ENCODE data around the gene PHF5A. TPM values are rescaled to one million over a fixed set of nuclear protein-coding genes. Genes with fewer than 3 reads are reported as not detected.

The PHF5A gene
- total RNA-seq, 1 donor from 2014 or later = 61.1 TPM

DNA sequence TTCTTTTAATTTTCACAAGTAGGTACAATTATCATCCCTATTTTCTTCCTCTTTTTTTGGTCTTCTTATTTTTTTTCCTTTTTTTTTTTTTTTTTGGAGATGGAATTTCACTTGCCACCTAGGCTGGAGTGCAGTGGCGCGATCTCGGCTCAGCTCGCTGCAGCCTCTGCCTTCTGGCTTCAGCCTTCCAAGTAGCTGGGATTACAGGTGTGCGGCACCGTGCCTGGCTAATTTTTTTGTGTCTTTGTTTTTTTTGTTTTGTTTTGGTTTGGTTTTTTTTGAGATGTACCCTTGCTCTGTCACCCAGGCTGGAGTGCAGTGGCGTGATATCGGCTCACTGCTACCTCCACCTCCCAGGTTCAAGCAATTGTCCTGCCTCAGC is 38.5 kb downstream of the PHF5A start:
- no peak for DNase-seq (ENCODE audit: low read depth)
- TF ChIP-seq, protein P1, sequence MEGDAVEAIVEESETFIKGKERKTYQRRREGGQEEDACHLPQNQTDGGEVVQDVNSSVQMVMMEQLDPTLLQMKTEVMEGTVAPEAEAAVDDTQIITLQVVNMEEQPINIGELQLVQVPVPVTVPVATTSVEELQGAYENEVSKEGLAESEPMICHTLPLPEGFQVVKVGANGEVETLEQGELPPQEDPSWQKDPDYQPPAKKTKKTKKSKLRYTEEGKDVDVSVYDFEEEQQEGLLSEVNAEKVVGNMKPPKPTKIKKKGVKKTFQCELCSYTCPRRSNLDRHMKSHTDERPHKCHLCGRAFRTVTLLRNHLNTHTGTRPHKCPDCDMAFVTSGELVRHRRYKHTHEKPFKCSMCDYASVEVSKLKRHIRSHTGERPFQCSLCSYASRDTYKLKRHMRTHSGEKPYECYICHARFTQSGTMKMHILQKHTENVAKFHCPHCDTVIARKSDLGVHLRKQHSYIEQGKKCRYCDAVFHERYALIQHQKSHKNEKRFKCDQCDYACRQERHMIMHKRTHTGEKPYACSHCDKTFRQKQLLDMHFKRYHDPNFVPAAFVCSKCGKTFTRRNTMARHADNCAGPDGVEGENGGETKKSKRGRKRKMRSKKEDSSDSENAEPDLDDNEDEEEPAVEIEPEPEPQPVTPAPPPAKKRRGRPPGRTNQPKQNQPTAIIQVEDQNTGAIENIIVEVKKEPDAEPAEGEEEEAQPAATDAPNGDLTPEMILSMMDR (conservative IDR thresholded peaks at IDR 0.05; ENCODE audit: low read depth, low read length) = no peak
- no peak overlapping the region for H3K4me3 ChIP-seq (ENCODE audit: low read depth, low read length)

GRCh38 chr22:41429232-41429950 is 39.1 kb downstream of the PHF5A start:
- TF ChIP-seq, protein P1 (conservative IDR thresholded peaks at IDR 0.05; ENCODE audit: low read depth, low read length) = no peak
- H3K4me3 ChIP-seq (ENCODE audit: low read depth, low read length) = no peak overlapping the region
- DNase-seq (ENCODE audit: low read depth) = no peak

DNA sequence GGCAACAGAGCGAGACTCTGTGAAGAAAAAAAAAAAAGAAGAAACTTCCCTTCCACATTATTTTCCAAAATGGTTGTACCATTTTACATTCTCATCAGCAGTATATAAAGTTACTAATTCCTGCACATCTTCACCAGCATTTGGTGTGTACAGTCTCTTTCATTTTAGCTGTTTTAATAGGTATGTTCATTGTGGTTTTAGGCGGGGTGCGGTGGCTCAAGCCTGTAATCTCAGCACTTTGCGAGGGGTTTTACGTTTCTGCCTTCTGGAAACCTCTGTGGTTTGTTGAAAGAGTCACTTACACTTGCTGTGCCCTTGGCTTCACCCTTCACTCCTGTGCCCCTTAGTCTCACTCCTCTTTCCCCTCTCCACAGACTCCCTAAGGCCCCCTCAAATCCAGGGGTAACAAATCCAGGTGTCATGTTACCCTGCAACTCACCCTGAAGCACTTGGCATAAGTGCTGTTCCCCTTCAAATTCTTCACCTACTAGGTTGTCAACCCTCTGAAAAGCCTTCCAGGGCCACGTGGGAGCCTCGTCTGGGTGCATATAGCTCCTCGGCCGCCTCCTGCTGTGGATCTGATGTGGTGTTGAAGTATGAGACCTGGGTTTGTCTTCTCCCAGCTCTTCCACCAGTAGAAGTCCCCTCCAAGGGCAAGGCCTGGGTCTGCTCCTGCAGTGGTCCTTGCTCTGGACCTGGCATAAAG is 42.7 kb downstream of the PHF5A start:
- no peak overlapping the region for H3K4me3 ChIP-seq (ENCODE audit: low read depth, low read length)
- TF ChIP-seq, protein P1 (conservative IDR thresholded peaks at IDR 0.05; ENCODE audit: low read depth, low read length) = no peak
- DNase-seq (ENCODE audit: low read depth) = no peak

DNA sequence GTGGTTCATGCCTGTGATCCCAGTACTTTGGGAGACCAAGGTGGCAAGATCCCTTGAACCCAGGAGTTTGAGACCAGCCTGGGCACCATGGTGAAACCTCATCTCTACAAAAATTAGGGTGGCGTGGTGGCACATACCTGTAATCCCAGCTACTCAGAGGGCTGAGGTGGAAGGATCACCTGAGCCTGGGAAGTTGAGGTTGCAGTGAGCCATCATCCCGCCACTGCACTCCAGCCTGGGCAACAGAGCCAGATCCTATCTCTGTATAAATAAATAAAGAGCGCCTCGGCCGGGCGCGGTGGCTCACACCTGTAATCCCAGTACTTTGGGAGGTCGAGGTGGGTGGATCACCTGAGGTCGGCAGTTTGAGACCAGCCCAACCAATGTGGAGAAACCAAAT is 49.8 kb downstream of the PHF5A start:
- DNase-seq (ENCODE audit: low read depth) = no peak
- H3K4me3 ChIP-seq (ENCODE audit: low read depth, low read length) = no peak overlapping the region
- TF ChIP-seq, protein P1 (conservative IDR thresholded peaks at IDR 0.05; ENCODE audit: low read depth, low read length) = no peak

DNA sequence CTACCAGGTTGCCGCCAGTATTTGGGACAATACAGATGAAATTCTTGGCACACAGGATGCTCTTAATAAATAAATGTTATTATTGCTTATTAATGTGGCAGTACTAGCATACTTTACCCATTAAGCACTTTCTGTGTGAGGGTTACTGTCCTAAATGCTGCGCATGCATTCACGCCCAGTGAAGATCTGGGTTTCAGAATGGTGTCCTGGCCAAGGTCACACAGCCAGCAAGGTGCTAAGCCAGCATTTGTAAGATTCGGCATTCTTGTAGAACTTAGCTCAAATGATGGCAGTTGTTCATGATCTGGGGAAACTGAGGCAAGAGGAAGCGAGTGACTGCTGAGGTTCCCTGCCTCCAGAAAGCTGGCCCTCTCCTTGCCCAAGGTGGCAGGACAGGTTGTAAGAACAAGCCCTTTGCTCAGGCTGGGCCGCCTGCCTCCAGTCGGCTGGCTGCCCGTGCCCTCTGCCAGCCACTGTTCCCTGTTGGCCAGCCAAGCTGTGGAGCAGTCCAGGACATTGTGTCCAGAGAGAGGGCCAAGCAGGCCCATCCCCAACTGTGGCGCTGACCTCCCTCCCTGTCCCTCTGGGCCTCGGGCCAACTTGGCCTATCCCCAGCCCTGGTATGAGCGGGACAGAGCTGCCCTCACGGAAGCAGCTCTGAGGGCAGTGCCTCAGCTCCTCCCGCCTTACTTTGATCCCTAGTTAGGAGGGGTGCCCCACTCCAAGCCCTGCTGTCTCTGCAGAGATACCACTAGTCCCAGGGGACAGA is 50.7 kb downstream of the PHF5A start:
- H3K4me3 ChIP-seq (ENCODE audit: low read depth, low read length) = no peak overlapping the region
- TF ChIP-seq, protein P1 (conservative IDR thresholded peaks at IDR 0.05; ENCODE audit: low read depth, low read length) = no peak
- no peak for DNase-seq (ENCODE audit: low read depth)

DNA sequence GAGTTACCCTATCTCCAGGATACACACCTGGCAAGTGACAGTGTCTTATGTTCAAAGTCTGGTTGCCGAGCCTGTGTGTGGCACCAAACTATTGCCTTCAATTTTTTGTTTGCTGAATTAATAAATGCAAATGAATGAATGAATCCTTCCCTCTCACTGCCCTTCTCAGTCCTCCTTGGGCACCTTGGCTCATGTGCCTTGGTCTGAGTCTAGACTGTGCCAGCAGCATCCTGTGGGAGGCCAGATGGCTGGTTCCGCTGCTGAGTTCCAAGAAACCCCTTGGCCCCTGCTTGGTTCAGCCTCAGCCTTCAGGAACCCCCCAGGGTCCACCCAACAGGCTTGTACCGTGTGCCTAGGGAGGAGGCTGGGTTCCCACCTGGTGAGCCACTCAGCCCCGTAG is 52.9 kb downstream of the PHF5A start:
- no peak for DNase-seq (ENCODE audit: low read depth)
- TF ChIP-seq, protein P1 (conservative IDR thresholded peaks at IDR 0.05; ENCODE audit: low read depth, low read length) = no peak
- no peak overlapping the region for H3K4me3 ChIP-seq (ENCODE audit: low read depth, low read length)
